NCI-H446 (cell line): ENCODE results near the gene RUSC1.

Experiments
- DNase-seq, 2 experiments: peaks; one replicate each; lab custom pipeline; 2025; lab: John Stamatoyannopoulos, UW

RUSC1 gene

DNA sequence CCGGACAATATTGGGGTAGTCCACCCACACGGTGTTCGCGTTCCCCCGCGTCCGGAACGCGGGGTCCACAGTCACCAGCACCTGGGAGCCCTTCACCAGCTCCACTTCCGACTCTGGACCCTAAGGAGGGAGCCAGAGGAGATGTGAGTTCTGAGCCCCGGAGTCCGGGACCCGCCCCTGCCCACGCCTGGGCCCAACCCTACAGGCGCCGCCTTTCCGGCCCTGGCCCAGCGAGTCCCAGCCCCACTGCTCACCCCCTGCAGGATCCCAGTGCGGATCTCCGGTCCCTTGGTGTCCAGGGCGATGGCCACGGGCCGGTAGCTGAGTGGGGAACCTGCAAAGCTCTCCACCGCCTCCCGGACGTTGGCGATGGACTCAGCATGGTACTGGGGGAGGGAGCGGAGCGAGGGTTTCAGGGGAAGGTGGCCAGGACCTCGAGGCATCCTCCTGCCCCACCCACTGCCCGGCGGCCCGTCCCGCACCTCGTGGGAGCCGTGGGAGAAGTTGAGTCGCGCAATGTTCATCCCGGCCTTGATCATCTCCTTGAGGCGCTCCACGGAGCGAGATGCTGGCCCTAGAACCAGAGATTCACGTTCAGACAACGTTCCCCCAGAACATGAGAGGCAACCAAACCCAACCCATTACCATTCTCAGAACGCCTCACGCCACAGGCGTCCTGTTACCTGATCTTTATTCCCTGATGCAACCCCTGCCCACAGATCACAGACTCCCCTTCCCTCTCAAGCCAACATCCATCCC is 25.3 kb upstream of the RUSC1 start:
- no peak for DNase-seq

DNA sequence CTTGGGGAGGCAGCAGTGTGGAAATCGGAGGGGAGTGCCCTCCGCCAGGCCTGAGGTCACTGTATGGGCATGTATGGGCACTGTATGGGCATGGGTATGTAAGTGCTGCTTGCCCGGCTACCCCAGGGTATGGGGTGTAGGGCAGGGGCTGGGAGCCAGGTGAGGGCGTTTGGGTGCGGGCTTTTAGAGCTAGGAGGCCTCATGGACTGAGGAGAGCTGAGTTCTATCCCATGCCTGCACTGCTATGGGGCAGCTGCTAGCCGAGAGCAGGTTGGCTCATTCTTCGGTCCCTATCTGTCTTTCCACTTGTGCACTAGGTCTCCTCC is 24.8 kb upstream of the RUSC1 start:
- no peak for DNase-seq

DNA sequence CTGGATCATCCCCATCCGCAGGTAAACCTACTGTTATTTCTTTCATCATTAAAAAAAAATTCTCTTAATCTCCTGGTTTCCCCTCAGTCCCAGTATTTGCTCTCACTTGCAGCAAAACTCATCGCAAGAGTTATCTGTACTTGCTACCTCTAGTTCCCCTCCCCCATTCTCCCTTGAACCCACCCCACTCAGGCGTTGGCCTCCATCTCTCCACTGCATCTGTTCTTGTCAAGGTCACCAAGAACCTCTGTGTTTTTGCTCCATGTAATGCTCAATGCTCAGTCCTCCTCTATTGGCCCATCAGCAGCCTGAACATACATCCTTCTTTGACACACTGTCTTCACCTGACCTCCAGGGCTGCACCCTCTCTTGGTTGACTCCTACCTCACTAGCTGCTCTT is 24.0 kb upstream of the RUSC1 start:
- DNase-seq: no peak

DNA sequence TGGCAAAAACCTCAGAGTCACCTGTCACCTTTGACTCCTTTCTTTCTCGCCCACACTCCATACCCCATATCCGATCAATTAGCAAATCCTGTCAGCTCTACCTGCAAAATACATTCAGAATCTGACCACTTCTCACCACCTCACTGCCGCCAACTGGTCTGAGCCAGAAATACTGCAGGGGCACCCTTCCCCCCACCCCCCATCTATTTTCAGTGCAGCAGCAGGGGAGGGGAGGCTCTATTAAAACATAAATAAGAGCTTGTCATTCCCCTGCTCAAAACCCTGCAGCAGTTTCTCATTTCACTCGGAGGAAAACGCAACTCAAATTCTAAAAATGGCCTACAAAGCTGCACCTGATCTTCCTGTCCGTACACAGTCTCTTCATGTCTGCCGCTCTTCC is 23.3 kb upstream of the RUSC1 start:
- no peak for DNase-seq

DNA sequence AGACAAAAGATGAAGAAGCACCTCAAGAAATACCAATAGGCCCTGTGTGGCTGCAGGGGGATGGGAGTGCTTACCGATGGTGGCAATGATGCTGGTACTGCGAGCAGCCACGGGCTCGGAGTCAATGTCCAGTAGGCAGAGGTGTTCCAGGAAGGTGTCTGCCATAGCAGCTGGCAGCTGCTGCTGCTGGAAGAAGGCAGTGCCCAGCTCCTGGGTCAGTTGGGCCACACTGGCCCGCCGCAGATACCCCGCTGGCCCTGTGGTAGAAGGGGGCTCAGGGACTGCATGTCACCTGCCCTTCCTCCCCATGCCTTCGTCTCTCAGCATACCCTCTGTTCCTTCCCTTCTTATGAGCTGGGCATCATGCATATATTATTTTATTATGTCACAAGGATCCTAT is 20.7 kb upstream of the RUSC1 start:
- no peak for DNase-seq

DNA sequence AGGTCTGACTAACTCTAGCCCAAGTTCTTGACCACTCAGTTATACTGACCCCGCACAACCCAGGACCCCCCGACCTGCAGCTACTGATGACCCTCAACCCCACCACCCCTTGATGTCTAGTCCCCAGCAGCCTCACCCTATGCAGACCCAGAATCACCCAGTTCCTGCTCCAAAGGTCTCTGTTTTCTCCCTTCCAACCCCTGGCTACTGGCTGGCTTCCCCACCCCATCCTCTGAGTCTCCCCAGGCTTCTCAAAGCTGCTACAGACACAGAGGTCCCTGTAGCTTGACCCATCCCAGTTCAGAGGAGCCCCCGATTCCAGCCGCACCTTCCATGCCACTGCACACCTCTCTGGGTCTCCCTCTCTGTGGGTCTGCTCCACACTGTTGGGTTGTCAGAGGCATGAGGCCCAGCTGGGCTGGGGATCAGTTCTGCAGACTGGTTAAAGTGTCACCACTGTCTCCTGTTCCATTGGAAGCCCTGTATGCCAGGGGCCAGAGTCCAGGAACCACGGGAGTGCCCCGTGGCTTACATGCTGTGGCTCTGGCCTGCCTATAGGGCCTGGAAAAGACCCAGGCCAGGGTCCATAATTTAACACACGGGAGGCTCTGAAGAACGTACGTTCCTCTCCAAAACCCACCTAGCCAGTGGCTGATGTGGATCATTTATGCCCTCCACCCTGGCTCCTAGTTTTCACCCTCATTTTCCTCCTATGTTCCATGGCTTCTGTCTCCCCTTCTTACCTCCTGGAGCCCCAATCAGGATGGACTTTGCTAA is 20.0 kb upstream of the RUSC1 start:
- DNase-seq: no peak

DNA sequence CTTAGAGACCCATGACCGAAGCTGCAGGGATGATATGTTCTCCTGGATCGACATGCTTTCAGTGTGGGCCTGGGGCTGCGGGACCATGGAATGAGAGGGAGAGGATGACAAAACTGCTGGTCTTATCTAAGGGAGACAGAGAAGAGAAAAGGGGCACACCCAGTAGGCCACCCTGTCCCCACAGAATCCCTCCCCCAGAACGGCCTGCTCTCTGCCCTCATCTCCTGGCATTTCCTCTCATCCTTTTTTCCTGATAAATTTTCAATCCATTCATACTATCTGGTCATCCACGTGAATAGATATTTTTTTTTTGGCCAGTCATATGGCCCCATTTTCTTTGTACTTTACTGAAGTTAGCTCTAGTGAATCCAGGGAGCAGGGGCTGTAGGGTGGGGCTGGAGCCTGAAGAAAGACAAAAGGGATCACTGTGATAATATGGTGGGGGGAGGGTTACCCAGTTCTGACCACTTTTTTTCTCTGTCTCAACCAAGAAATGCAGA is 19.3 kb upstream of the RUSC1 start, which contains the start of gene PKLR:
PKLR (minus strand) TSS at position 97 of the 500 bp plus-strand sequence; CDS start at position 54, 43 bp downstream.
- DNase-seq: no peak

DNA sequence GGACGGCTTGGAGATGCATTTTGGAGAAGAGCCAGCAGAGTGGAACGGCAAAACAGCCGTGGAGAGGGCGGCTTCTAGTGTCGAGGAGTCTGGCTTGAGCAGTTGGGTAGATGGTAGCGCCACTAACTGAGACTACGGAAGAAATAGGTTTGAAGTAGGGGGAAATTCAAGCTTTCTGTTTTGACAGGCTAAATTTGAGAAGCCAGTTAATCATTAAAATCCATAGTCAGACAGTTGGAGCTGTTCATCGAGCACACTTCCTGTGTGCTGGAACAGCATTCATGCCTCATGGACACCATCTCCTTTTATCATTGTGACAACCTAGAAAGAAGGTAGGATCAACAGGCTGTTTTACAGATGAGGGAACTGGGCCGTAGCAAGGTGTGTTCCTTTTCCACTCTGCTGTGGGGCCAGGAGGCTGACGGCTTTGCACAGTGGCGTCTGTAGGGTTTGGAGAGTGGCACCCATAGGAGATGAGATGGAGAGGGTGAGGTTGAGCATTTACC is 16.1 kb upstream of the RUSC1 start:
- DNase-seq: no peak

DNA sequence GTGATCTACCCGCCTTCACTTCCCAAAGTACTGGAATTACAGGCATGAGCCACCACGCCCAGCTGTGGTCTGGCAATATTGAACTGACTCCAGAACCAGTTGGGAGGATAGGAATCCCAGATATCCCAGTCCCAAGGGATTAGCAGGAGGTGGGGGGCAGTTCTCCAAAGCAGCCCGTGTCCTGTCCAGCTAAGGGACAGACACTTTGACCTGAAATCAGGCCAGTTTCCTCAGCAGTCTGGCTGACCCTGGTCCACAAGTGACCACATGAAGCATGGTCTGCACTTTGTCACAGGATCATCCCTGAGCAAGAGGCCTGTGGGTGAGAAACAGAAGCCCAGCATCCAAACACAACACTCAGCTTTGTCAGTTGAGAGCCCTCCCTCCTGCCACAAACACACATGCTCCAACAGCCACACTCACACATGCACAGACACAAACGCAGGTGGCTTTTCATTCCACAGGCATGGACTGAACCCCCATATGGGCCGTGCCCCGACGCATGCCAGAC is 14.8 kb upstream of the RUSC1 start:
- no peak for DNase-seq

DNA sequence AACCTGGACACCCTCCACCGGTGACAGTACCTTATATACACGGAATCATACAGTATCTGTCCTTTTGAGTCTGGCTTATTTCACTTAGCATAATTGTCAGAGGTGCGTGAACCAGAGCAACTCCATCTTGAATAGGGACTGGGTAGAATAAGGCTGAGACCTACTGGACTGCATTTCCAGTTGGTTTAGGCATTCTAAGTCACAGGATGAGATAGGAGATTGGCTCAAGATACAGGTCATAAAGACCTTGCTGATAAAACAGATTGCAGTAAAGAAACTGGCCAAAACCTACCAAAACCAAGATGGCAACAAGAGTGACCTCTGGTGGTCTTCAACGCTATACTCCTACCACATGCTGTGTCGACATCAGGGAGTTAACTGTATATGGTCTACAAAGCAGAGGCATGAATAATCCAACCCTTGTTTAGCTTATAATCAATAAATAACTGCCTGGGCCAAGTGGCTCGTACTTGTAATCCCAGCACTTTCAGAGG is 13.4 kb upstream of the RUSC1 start:
- peak in 1 of 2 experiments; percentile 40 for DNase-seq

DNA sequence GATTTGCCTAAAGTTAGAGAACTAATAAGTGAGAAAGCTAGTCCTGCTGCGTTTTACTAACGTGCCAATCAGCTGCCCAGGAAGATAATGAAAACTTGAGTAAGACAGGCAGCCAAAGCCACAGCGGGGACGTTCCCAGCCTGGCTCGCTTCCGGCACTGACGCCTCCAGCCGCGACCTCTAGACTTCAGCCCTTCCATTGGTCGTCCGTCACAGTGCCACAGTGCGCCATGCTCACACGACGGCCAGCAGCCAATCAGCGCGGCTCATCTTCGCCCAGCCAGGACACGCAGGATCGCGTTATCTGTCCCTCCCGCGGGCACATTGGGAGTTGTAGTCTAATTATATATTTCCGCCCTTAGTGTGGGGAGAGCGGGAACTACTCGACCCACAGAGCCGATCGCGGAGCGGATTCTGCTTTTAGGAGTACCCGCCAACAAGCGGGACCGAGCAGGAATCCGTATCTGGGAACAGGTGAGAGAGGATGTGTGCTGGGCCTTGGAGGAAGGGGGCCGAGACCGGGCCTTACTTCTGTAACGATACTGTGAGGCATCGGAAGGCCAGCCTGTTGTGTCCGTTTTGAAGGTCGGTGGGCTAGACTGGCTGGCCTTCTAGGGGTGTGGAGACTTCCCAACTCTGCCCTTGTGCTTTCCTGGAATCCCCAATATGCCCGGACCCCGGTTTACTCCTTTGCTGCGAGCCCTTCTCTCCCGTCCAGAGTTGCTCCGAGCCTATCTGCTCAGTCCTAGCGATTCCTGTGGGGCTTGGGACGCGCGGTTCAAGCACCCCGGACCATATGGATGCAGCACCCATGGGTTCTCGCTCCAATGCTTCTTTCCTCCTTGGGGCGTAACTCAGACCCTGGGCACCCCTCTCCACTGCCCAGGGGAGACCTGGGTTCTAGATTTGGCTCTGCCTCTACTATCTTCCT is 11.9 kb upstream of the RUSC1 start, which contains the start of gene FDPS:
FDPS (plus strand) TSS at position 374 of the 930 bp plus-strand sequence. CDS start 924 bp downstream, outside the sequence.
- DNase-seq: peak; percentile 97 to 100

DNA sequence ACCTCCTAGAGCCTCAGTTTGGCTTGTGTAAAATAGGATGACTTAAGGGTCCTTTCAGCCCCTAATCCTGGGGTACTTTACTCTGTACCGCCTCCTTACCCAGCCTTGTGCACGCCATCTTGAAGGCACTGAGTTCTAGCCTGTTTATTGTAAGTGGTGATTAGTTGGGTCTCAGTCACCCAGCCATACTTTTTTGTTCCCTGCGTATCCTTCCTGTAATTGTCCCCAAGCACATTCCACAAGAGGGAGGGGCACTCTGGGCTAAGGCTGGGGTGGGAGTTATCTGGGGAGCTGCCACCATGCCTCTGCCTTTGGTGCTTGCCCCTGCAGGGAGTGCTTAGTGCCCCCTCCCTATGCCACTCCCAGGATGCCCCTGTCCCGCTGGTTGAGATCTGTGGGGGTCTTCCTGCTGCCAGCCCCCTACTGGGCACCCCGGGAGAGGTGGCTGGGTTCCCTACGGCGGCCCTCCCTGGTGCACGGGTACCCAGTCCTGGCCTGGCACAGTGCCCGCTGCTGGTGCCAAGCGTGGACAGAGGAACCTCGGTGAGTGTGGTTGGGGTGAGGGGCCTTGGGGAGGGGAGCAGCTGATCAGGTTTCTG is 11.2 kb upstream of the RUSC1 start:
- DNase-seq: peak in 1 of 2 experiments; percentile 44

DNA sequence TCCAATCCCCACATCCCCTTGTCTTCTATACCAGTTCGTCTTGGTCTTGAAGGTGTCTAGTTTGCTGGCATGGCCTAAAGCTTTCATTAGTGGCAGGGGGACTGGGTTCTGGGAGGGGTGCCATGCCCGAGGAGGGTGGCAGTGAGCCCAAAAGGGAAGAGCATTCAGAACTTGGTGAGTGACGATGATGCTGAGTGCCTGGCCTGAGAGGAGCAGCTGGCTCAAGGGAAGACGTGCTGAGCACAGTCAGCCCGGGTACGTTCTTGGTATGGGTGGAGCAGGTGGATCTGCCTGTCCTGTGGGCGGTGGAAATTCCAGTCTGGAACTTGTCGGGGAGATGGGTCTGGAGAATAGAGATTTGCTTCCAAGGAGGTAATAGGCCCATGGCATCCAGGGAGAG is 7.4 kb upstream of the RUSC1 start:
- DNase-seq: peak in 1 of 2 experiments; percentile 37

DNA sequence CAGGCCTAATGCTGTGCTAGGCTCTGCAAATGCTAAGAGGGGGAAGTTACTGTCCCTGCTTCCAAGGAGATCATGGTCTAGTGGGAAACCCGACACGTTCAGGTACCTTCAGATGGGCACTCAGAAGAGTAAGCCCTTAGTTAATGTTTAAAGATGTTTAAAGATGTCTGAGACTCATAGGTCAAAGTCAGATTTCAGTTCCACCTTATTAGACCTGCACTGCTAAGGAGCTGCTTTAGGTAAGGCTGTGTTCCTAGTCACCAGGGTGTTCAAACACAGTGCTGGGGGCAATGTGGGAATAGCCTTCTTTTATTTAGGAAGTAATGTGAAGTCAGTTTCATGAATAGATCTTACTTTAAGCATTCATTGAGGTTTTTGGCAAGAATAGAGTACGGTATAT is 3.8 kb upstream of the RUSC1 start:
- DNase-seq: no peak

DNA sequence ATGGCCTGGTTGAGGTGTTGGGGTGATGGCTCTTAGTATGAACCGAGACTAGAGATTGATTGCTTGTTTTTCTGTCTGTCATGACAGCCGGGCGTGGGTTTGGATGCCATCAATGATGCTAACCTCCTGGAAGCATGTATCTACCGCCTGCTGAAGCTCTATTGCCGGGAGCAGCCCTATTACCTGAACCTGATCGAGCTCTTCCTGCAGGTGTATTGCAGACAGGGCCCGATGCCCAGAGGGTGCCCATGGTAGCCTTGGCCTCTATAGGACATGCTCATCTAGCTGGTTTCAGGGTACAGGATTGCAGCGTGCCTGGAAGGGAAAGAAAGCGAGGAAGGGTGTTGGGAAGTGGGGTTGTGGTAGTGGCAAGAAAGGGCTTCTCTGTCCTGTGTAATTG is 2.6 kb upstream of the RUSC1 start:
- DNase-seq: no peak

DNA sequence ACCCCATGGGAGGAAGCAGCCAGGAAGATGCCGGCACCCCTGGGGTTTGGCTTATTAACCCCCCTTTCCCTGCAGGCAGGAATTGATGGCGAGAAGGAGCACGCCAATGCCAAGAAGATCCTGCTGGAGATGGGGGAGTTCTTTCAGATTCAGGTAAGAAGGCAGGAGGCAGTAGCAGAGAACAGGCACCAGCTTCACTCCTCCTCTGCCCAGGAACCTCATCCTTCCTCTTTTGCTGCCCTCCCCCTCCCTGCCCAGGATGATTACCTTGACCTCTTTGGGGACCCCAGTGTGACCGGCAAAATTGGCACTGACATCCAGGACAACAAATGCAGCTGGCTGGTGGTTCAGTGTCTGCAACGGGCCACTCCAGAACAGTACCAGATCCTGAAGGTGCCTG is 1.2 kb upstream of the RUSC1 start:
- DNase-seq: no peak

DNA sequence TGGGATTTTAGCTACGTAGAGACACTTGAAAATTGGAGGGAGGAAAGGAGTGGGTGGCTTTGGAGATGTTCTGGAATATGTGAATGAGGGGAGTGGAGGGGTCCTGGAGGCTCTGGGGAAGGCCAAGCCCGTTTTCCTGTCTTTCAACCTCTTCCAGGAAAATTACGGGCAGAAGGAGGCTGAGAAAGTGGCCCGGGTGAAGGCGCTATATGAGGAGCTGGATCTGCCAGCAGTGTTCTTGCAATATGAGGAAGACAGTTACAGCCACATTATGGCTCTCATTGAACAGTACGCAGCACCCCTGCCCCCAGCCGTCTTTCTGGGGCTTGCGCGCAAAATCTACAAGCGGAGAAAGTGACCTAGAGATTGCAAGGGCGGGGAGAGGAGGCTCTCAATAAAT is 442 bp upstream of the RUSC1 start:
- DNase-seq: no peak

DNA sequence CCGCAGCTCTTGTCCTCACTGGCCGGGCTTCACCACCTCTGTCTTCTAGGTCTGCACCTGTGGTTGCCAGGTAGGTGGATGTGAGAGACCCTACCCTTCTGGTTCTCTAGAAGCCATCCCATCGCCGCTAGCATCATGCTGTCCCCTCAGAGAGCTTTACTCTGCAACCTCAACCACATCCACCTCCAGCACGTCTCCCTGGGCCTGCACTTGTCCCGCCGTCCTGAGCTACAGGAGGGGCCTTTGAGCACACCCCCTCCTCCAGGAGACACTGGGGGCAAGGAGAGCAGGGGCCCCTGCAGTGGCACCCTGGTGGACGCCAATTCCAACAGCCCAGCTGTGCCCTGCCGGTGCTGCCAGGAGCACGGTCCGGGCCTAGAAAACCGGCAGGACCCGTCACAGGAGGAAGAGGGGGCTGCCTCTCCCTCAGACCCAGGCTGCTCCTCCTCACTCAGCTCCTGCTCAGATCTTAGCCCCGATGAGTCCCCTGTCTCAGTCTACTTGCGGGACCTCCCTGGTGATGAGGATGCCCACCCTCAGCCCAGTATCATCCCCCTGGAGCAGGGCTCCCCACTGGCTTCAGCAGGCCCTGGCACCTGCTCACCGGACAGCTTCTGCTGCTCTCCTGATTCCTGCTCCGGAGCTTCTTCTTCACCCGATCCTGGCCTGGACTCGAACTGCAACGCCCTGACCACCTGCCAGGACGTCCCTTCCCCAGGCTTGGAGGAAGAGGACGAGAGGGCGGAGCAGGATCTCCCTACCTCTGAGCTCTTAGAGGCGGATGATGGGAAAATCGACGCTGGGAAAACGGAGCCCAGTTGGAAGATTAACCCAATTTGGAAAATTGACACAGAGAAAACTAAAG is 1.2 kb downstream of the RUSC1 start:
- DNase-seq: no peak

DNA sequence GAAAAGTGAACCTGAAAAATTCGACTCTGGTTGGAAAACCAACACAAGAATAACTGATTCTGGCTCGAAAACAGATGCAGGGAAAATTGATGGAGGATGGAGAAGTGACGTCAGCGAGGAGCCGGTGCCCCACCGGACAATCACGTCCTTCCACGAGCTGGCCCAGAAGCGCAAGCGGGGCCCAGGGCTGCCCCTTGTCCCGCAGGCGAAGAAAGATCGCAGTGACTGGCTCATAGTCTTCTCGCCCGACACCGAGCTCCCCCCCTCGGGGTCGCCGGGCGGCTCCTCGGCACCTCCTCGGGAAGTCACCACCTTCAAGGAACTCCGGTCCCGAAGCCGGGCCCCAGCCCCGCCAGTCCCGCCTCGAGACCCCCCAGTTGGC is 1.9 kb downstream of the RUSC1 start:
- no peak for DNase-seq
